Measurements from ENCODE around the gene PLXNA4. TPM values are rescaled to one million over a fixed set of nuclear protein-coding genes. Genes with fewer than 3 reads are reported as not detected.

Gene PLXNA4
- total RNA-seq, 2 donors from 2014 or later, result 12.2 to 27.7 TPM

GRCh38 chr7:132417103-132417906, 159.0 kb downstream of the PLXNA4 start:
- DNase-seq (ENCODE audit: low spot score) (no peak), ATAC-seq (ENCODE audit: insufficient number of reproducible peaks, low FRiP score, low read depth) (no peak)
- H3K9me3 ChIP-seq, result no peaks in the 10 kb centered on the region
- no peak overlapping the region for H3K4me3 ChIP-seq
- no peaks in the 10 kb centered on the region for H3K36me3 ChIP-seq
- TF ChIP-seq, protein P1, sequence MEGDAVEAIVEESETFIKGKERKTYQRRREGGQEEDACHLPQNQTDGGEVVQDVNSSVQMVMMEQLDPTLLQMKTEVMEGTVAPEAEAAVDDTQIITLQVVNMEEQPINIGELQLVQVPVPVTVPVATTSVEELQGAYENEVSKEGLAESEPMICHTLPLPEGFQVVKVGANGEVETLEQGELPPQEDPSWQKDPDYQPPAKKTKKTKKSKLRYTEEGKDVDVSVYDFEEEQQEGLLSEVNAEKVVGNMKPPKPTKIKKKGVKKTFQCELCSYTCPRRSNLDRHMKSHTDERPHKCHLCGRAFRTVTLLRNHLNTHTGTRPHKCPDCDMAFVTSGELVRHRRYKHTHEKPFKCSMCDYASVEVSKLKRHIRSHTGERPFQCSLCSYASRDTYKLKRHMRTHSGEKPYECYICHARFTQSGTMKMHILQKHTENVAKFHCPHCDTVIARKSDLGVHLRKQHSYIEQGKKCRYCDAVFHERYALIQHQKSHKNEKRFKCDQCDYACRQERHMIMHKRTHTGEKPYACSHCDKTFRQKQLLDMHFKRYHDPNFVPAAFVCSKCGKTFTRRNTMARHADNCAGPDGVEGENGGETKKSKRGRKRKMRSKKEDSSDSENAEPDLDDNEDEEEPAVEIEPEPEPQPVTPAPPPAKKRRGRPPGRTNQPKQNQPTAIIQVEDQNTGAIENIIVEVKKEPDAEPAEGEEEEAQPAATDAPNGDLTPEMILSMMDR (IDR thresholded peaks at IDR 0.05), result no peak
- H3K4me1 ChIP-seq (ENCODE audit: control insufficient read depth in 1 of 2, low read depth in 2 of 2), result peaks cover 6 to 57% of the 10 kb centered on the region in 2 donors
- no peaks in the 10 kb centered on the region for H3K27me3 ChIP-seq (replicated peaks; ENCODE audit: insufficient read depth)
- peak overlapping the region; percentile 28 to 42 for H3K27ac ChIP-seq

- Histone ChIP-seq H3K9me3 (no peaks in the 10 kb centered on the region), H3K4me3 (no peak overlapping the region), H3K36me3 (no peaks in the 10 kb centered on the region), H3K4me1 (ENCODE audit: control insufficient read depth in 1 of 2, low read depth in 2 of 2) (peaks cover 6 to 55% of the 10 kb centered on the region in 2 donors), H3K27ac (no peak overlapping the region), H3K27me3 (replicated peaks; ENCODE audit: insufficient read depth) (no peaks in the 10 kb centered on the region)
- no peak for DNase-seq (ENCODE audit: low spot score)
- TF ChIP-seq, protein P1 (IDR thresholded peaks at IDR 0.05), result no peak
- no peak for ATAC-seq (ENCODE audit: insufficient number of reproducible peaks, low FRiP score, low read depth)
Observed at GRCh38 chr7:132416395-132416794, 159.9 kb downstream of the PLXNA4 start.

DNA sequence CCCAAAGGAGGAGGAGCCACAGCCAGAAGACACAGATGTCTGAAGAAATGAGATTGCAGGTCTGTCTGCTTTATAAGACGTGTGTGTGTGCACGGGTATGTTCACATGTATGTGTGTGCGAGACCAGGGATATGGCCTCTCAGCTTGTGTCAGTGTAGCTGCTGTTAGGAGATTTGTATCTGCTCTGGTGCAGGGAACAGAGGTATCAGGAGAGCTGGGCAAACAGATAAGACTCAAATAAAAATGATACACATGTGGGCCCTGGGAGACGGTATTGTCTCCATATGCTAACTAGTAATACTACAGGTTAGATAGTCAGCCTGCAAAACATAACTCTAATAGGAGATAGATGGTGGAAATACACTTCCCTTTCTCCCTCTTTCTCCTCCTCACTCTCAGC, 161.0 kb downstream of the PLXNA4 start:
- H3K36me3 ChIP-seq, result no peaks in the 10 kb centered on the region
- H3K4me1 ChIP-seq (ENCODE audit: control insufficient read depth in 1 of 2, low read depth in 2 of 2), result peaks cover 6 to 56% of the 10 kb centered on the region in 2 donors
- ATAC-seq (ENCODE audit: insufficient number of reproducible peaks, low FRiP score, low read depth) (no peak), DNase-seq (ENCODE audit: low spot score) (no peak)
- H3K27ac ChIP-seq, result no peak overlapping the region
- H3K27me3 ChIP-seq (replicated peaks; ENCODE audit: insufficient read depth), result no peaks in the 10 kb centered on the region
- TF ChIP-seq, protein P1 (IDR thresholded peaks at IDR 0.05), result no peak
- H3K4me3 ChIP-seq, result no peak overlapping the region
- H3K9me3 ChIP-seq, result no peaks in the 10 kb centered on the region

DNA sequence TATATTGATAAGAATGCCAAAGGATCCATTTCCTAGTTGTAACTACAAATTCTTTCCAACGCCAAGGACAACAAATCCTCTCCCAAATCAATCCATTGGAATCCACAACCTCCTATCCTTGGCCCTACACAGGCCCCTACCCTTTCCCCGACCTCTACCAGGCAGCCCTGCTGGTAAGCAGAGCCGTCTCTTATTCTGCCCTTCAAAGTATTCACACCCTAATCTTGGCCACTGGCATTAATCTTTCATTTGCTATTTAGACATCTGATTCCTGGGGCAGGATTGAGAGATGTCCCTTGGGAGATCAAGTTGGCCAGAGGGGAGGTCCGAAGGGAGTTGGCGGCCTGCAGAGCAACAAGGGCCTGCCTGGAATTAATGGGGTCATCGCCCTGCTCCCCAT, 161.4 kb downstream of the PLXNA4 start:
- TF ChIP-seq, protein P1 (IDR thresholded peaks at IDR 0.05), result no peak
- Histone ChIP-seq H3K4me1 (ENCODE audit: control insufficient read depth in 1 of 2, low read depth in 2 of 2) (peaks cover 6 to 56% of the 10 kb centered on the region in 2 donors), H3K27me3 (replicated peaks; ENCODE audit: insufficient read depth) (no peaks in the 10 kb centered on the region), H3K36me3 (no peaks in the 10 kb centered on the region), H3K9me3 (no peaks in the 10 kb centered on the region), H3K27ac (no peak overlapping the region), H3K4me3 (no peak overlapping the region)
- ATAC-seq (ENCODE audit: insufficient number of reproducible peaks, low FRiP score, low read depth) (no peak), DNase-seq (ENCODE audit: low spot score) (no peak)

DNA sequence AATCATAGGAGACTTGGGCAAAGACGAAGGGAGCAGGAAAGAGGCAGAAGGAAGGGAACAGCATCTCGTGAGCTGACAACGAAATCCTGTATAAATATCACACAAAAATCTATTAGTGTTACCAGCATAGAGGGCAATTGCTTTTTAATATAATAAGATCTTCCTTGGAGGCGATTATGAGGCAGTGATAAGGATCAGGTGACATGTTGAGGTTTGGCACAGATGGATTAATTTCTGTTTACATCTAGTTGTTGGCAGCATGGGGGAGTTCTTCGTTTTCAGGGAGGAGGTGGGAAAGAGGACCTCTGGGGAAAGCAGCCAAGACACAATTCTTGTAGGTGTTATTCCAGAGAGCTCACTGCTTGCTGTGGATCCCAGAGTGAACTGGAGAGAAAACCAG, 163.8 kb downstream of the PLXNA4 start:
- no peaks in the 10 kb centered on the region for H3K27me3 ChIP-seq (replicated peaks; ENCODE audit: insufficient read depth)
- DNase-seq (ENCODE audit: low spot score), result no peak
- no peak for ATAC-seq (ENCODE audit: insufficient number of reproducible peaks, low FRiP score, low read depth)

More for the DNA sequence above, 163.8 kb downstream of the PLXNA4 start:
- H3K27ac ChIP-seq, result no peak overlapping the region
- no peaks in the 10 kb centered on the region for H3K36me3 ChIP-seq
- no peak overlapping the region for H3K4me3 ChIP-seq
- no peaks in the 10 kb centered on the region for H3K9me3 ChIP-seq
- TF ChIP-seq, protein P1 (IDR thresholded peaks at IDR 0.05), result no peak
- H3K4me1 ChIP-seq (ENCODE audit: control insufficient read depth in 1 of 2, low read depth in 2 of 2), result peaks cover 6 to 41% of the 10 kb centered on the region in 2 donors

Measured in thoracic aorta (tissue), 2 donors.